ENCODE results near the gene ARL10. TPM values are rescaled to one million over a fixed set of nuclear protein-coding genes. Genes with fewer than 3 reads are reported as not detected.

Gene ARL10
- total RNA-seq, 1 experiment from 2014 or later, result 9.6 TPM

- Histone ChIP-seq H3K79me2 (ENCODE audit: insufficient read depth, low read length) (peaks cover 8% of the 10 kb centered on the region; the same call in 1 of the 2 replicates), H3K14ac (ENCODE audit: insufficient read depth, low read length) (no peak overlapping the region), H3K56ac (ENCODE audit: insufficient read length, low read depth, low read length) (no peak overlapping the region), H2AK5ac (ENCODE audit: insufficient read length, low read length) (no peak overlapping the region), H4K8ac (replicated peaks; ENCODE audit: insufficient read length, low read depth, low read length) (no peak overlapping the region), H2AFZ (ENCODE audit: low read length) (no peak overlapping the region), H4K91ac (ENCODE audit: insufficient read length, low read depth, low read length) (no peak overlapping the region), H3T11ph (ENCODE audit: low read length) (no peak overlapping the region), H3K27ac (ENCODE audit: insufficient read length, low read depth, low read length) (no peak overlapping the region), H3K27me3 (ENCODE audit: insufficient read depth, low read length) (no peaks in the 10 kb centered on the region), H3K9ac (ENCODE audit: extremely low read depth, insufficient read length, low read length) (no peak overlapping the region), H2BK15ac (ENCODE audit: low read depth, low read length) (no peak overlapping the region), H2BK120ac (ENCODE audit: low read depth, low read length, poor library complexity, severe bottlenecking) (no peak overlapping the region), H3K79me1 (ENCODE audit: insufficient read depth, low read depth, low read length, poor library complexity, severe bottlenecking) (no peaks in the 10 kb centered on the region), H3K23ac (ENCODE audit: insufficient read length, low read depth, low read length) (no peak overlapping the region), H2BK5ac (ENCODE audit: insufficient read length, low read length) (no peak overlapping the region), H3K4me1 (ENCODE audit: insufficient read depth, low read length) (no peaks in the 10 kb centered on the region), H4K5ac (ENCODE audit: insufficient read length, low read depth, low read length) (no peak overlapping the region), H3K4ac (ENCODE audit: low read depth, low read length) (no peak overlapping the region), H2BK20ac (ENCODE audit: low read depth, low read length, poor library complexity, severe bottlenecking) (no peak overlapping the region), H3K9me3 (ENCODE audit: control insufficient read depth, low read depth, low read length) (no peaks in the 10 kb centered on the region), H3K18ac (ENCODE audit: insufficient read length, low read depth, low read length) (no peak overlapping the region), H3K23me2 (ENCODE audit: insufficient read length, low read depth, low read length, poor library complexity, severe bottlenecking) (peaks cover 7% of the 10 kb centered on the region), H2BK12ac (ENCODE audit: insufficient read length, low read depth, low read length) (no peak overlapping the region), H3K4me2 (ENCODE audit: insufficient read depth, insufficient read length, low read length) (no peak overlapping the region), H4K20me1 (ENCODE audit: control insufficient read depth, insufficient read depth, insufficient read length) (no peaks in the 10 kb centered on the region)
- Mint-ChIP-seq H3K9me3 (peaks cover 0 to 3% of the 10 kb centered on the region in 2 experiments; a peak in 1 of 5 replicates), H3K27me3 (ENCODE audit: low read depth) (no peaks in the 10 kb centered on the region), H3K4me1 (peaks cover 12% of the 10 kb centered on the region in 2 experiments), H3K4me3 (peak overlapping the region; percentile 97 to 99), H3K36me3 (ENCODE audit: insufficient read depth in 1 of 3, low read depth in 3 of 3) (peaks cover 30 to 69% (median 43%) of the 10 kb centered on the region in 3 experiments), H3K27ac (0 out of 7 replicates have a peak overlapping the region, but pooled peaks of 2 of the 3 experiments have one; percentile 27 to 54)
- TF ChIP-seq CTCF (conservative IDR thresholded peaks at IDR 0.05), result no peak
- no peak for DNase-seq
- WGBS (ENCODE audit: extremely low coverage, insufficient read length, low lambda C conversion rate), result no CpG with 5 or more reads among the region's 1 CpG
Observed at GRCh38 chr5:176386491-176386890, 21.2 kb downstream of the ARL10 start.

Measured in H9 (cell line).